Uterus (tissue), 4 donors: ENCODE measurements around the gene HTRA1. TPM values are rescaled to one million over a fixed set of nuclear protein-coding genes. Genes with fewer than 3 reads are reported as not detected.

Experiments used
- DNase-seq, 2 donors: peaks; one replicate each; pipeline ENCODE4 v3.0.0-alpha.2; 2019 to 2020
- H3K27ac ChIP-seq, 2 donors: fragments of 200-600 bp; sonication (generic); 1 replicate in 1 of 2; 2 replicates in 1 of 2; pipeline ENCODE4 v1.5.1; 2016 to 2018
- H3K27me3 ChIP-seq, 2 donors: fragments of 200-600 bp; sonication (generic); one replicate each; pipeline ENCODE4 v1.5.1; 2018 to 2019; ENCODE audit warnings: control low read depth in 1 of 2
- H3K36me3 ChIP-seq, 2 donors: fragments of 200-600 bp; sonication (generic); one replicate each; pipeline ENCODE4 v1.5.1; 2019; ENCODE audit warnings: control low read depth in 1 of 2
- H3K4me1 ChIP-seq, 2 donors: fragments of 200-600 bp; sonication (generic); one replicate each; pipeline ENCODE4 v1.5.1; 2018 to 2019; ENCODE audit warnings: control low read depth in 1 of 2
- H3K4me3 ChIP-seq, 2 donors: fragments of 200-600 bp; sonication (generic); 1 replicate in 1 of 2; 2 replicates in 1 of 2; pipeline ENCODE4 v1.5.1; 2018 to 2019; ENCODE audit warnings: mild to moderate bottlenecking in 1 of 2
- H3K9me3 ChIP-seq, 2 donors: fragments of 200-600 bp; sonication (generic); one replicate each; pipeline ENCODE4 v1.5.1; 2019; ENCODE audit warnings: control low read depth in 1 of 2
- POLR2A ChIP-seq, 2 donors: fragments of 450-650 bp; IDR thresholded peaks; one replicate each; pipeline ENCODE4 v1.6.1; 2016; ENCODE audit warnings: antibody characterized with exemption in 2 of 2, mild to moderate bottlenecking in 1 of 2, moderate library complexity in 1 of 2
- intact Hi-C: fragments of 100-400 bp; cut with DNase I; formaldehyde crosslinking; loops from one replicate; pipeline ENCODE4 v1.15.1; 2023; ENCODE audit warnings: low total_unique reads
- total RNA-seq, 4 donors: library from RNA; depleted of rRNA in 3 of 4; stranded (reverse); fragments of >200 nt in 3 of 4; gene quantifications; one replicate each; pipeline versions ENCODE4 v1.1.0 to v1.2.4, GENCODE V29; 2014 to 2023
- TF ChIP-seq, protein P1 (sequence below), 4 experiments: fragments of 200-600 bp in 2 of 4; fragments of 450-650 bp in 2 of 4; sonication (generic) in 2 of 4; IDR thresholded peaks; one replicate each; pipeline ENCODE4 v1.5.1; 2016 to 2019; ENCODE audit warnings: antibody characterized with exemption in 4 of 4, mild to moderate bottlenecking in 2 of 4, moderate library complexity in 1 of 4
- donor health status: DM: yes; HTN: yes; CAD: no.

Gene HTRA1
- total RNA-seq, 4 donors from 2014 or later = 98.3 to 153 (median 142) TPM

DNA sequence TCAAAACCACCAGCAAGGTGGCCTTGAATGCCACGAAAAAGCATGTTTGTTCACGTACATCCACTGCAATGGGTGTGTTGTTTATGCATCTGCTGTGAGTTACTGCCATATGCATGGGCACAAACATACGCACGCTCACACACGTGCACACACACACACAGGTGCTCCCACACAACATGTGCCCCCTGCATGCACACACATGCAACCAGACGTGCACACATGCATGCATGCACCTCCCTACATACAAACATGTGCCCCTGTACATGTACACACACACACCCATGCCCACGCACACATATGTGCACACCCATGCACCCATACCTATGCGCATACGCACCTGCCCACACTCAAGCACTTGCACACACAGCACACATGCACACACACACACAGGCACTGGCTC lies 89.1 kb downstream of the HTRA1 start:
- no peaks in the 10 kb centered on the region for H3K9me3 ChIP-seq
- intact Hi-C loops = no loop called here
- no peak overlapping the region for H3K27ac ChIP-seq

DNA sequence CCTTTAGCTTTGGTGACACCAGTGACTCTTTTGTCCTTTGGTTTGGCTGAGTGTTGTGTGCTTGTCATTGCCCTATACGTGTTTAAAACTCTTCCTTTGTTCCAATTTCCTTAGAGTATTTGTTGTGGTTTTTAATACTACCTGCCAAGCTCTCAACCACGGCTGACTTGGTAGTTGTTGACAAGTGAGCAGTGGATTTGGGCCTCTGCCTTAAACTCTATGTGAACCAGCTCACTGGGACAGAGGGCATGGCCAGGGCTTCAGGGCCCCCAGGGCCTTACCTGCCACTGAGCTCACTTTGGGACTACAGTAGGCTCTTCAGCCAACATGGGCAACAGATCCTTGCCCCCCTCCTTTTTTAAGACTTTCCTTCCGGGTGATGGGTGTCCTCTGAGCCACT lies 89.6 kb downstream of the HTRA1 start:
- H3K27ac ChIP-seq = no peak overlapping the region
- intact Hi-C loops = no loop called here

More for the DNA sequence above, 89.1 kb downstream of the HTRA1 start:
- no peak overlapping the region for H3K4me3 ChIP-seq
- H3K27me3 ChIP-seq = no peaks in the 10 kb centered on the region
- TF ChIP-seq, protein P1, sequence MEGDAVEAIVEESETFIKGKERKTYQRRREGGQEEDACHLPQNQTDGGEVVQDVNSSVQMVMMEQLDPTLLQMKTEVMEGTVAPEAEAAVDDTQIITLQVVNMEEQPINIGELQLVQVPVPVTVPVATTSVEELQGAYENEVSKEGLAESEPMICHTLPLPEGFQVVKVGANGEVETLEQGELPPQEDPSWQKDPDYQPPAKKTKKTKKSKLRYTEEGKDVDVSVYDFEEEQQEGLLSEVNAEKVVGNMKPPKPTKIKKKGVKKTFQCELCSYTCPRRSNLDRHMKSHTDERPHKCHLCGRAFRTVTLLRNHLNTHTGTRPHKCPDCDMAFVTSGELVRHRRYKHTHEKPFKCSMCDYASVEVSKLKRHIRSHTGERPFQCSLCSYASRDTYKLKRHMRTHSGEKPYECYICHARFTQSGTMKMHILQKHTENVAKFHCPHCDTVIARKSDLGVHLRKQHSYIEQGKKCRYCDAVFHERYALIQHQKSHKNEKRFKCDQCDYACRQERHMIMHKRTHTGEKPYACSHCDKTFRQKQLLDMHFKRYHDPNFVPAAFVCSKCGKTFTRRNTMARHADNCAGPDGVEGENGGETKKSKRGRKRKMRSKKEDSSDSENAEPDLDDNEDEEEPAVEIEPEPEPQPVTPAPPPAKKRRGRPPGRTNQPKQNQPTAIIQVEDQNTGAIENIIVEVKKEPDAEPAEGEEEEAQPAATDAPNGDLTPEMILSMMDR (IDR thresholded peaks at IDR 0.05) = no peak
- no peak for TF ChIP-seq POLR2A (IDR thresholded peaks at IDR 0.05)
- DNase-seq = no peak
- H3K4me1 ChIP-seq = no peaks in the 10 kb centered on the region
- H3K36me3 ChIP-seq = no peaks in the 10 kb centered on the region

DNA sequence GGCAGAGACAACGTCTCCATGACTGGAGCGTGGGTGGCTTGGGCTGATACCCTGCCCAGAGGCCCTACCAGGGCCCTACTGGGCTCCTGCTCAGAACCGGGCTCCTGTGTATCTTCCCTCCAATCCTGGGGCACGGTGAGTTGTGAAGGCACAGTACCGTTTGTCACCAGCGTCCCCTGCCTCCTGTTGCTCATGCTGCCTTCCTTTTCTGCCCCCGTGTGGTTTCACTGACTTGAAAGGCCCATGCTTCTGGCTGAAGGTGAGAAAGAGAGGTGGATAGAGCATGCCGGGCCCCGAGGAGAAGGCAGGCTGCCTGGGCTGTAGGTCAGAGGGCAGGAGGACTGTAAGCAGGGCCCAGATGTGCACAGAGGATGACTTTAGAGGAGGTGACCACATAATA lies 90.1 kb downstream of the HTRA1 start:
- Histone ChIP-seq H3K27me3 (no peaks in the 10 kb centered on the region), H3K4me1 (no peaks in the 10 kb centered on the region), H3K4me3 (no peak overlapping the region), H3K9me3 (no peaks in the 10 kb centered on the region), H3K27ac (no peak overlapping the region), H3K36me3 (no peaks in the 10 kb centered on the region)
- DNase-seq = no peak
- no peak for TF ChIP-seq POLR2A (IDR thresholded peaks at IDR 0.05)
- TF ChIP-seq, protein P1 (IDR thresholded peaks at IDR 0.05) = no peak
- intact Hi-C loops = no loop called here

More for the DNA sequence above, 89.6 kb downstream of the HTRA1 start:
- TF ChIP-seq POLR2A (IDR thresholded peaks at IDR 0.05) = no peak
- TF ChIP-seq, protein P1 (IDR thresholded peaks at IDR 0.05) = no peak
- Histone ChIP-seq H3K9me3 (no peaks in the 10 kb centered on the region), H3K36me3 (no peaks in the 10 kb centered on the region), H3K4me1 (no peaks in the 10 kb centered on the region), H3K27me3 (no peaks in the 10 kb centered on the region), H3K4me3 (no peak overlapping the region)
- DNase-seq = no peak

GRCh38 chr10:122553341-122553740 lies 92.0 kb downstream of the HTRA1 start:
- no peak for TF ChIP-seq POLR2A (IDR thresholded peaks at IDR 0.05)
- TF ChIP-seq, protein P1 (IDR thresholded peaks at IDR 0.05) = no peak
- Histone ChIP-seq H3K27me3 (no peaks in the 10 kb centered on the region), H3K4me1 (no peaks in the 10 kb centered on the region), H3K4me3 (no peak overlapping the region), H3K27ac (no peak overlapping the region), H3K36me3 (no peaks in the 10 kb centered on the region), H3K9me3 (no peaks in the 10 kb centered on the region)
- intact Hi-C loops = no loop called here
- DNase-seq = no peak

- Histone ChIP-seq H3K27me3 (no peaks in the 10 kb centered on the region), H3K4me1 (no peaks in the 10 kb centered on the region), H3K9me3 (no peaks in the 10 kb centered on the region), H3K4me3 (no peak overlapping the region), H3K27ac (no peak overlapping the region), H3K36me3 (no peaks in the 10 kb centered on the region)
- TF ChIP-seq POLR2A (IDR thresholded peaks at IDR 0.05) = no peak
- TF ChIP-seq, protein P1 (IDR thresholded peaks at IDR 0.05) = no peak
- DNase-seq = no peak
- intact Hi-C loops = no loop called here
Observed at GRCh38 chr10:122554131-122555036, 93.0 kb downstream of the HTRA1 start.
